ENCODE measurements around the gene CENPU. TPM values are rescaled to one million over a fixed set of nuclear protein-coding genes. Genes with fewer than 3 reads are reported as not detected.

CENPU gene
- total and polyA plus RNA-seq, 2 of the 13 experiments (the other 11 are each of a cell fraction or from before 2014, with no cell fraction given): 11.7 to 35.8 TPM

- H4K20me1 ChIP-seq (ENCODE audit: insufficient read depth, low read length): no peaks in the 10 kb centered on the region
- intact Hi-C loops (cut with micrococcal nuclease; ENCODE audit: unreplicated experiment): no loop called here
- no peak overlapping the region for H3K27ac ChIP-seq (ENCODE audit: extremely low read length, insufficient read depth, low read length)
- CTCF ChIA-PET (ENCODE audit: low intra/inter-chr PET ratio, low total read pairs): no interaction called here
- DNase-seq (ENCODE audit: low spot score) (no peak), FAIRE-seq (no peak), ATAC-seq (no peak)
- BruUV-seq (replicated peaks): no TSS peak
- no peaks in the 10 kb centered on the region for H3K4me1 ChIP-seq (ENCODE audit: insufficient read depth, low read length)
- in situ Hi-C loops (cut with HindIII; ENCODE audit: extremely low pct_ligation_motif_present, low pct_unique_long_range_greater_than_20kb): no loop called here
- no peak overlapping the region for H3K4me2 ChIP-seq (ENCODE audit: low read depth, low read length)
- TF ChIP-seq ZNF101 (CRISPR knock-in tag; IDR thresholded peaks at IDR 0.05; ENCODE audit: borderline replicate concordance, low read depth) (no peak), TBX2 (CRISPR knock-in tag; IDR thresholded peaks at IDR 0.05; ENCODE audit: borderline replicate concordance) (no peak), TFDP1 (CRISPR knock-in tag; IDR thresholded peaks at IDR 0.05; ENCODE audit: borderline replicate concordance) (no peak), ZNF879 (CRISPR knock-in tag; IDR thresholded peaks at IDR 0.05) (no peak), ZNF256 (CRISPR knock-in tag; conservative IDR thresholded peaks at IDR 0.05) (no peak), ARHGAP35 (CRISPR knock-in tag; IDR thresholded peaks at IDR 0.05; ENCODE audit: borderline replicate concordance) (no peak), ZNF768 (CRISPR knock-in tag; IDR thresholded peaks at IDR 0.05) (no peak)
- H3K36me3 ChIP-seq (replicated peaks in 1 of 2; ENCODE audit: control insufficient read depth in 1 of 2, insufficient read depth in 2 of 2, low read length in 2 of 2): peaks cover 2 to 61% of the 10 kb centered on the region in 2 experiments
- H3K4me3 ChIP-seq (replicated peaks in 1 of 3; ENCODE audit: insufficient read depth in 1 of 3, low read depth in 2 of 3, low read length in 3 of 3): no peak overlapping the region
- no peaks in the 10 kb centered on the region for H3K27me3 ChIP-seq (ENCODE audit: control insufficient read depth in 1 of 2, insufficient read depth in 2 of 2, low read length in 2 of 2)
- POLR2A ChIA-PET: interaction anchor here (0.8 kb wide), 1 partner anchor 13 kb away, joined by 3 read pairs; no protein-coding TSS in a partner anchor
- H3K79me2 ChIP-seq (ENCODE audit: insufficient read depth, low read length): peaks cover 12% of the 10 kb centered on the region
- no peaks in the 10 kb centered on the region for H3K9me3 ChIP-seq (ENCODE audit: low read length)
- no peak overlapping the region for H2AFZ ChIP-seq (ENCODE audit: low read length)
- no peak overlapping the region for H3K9ac ChIP-seq (ENCODE audit: insufficient read depth, low read depth, low read length)
Measured at GRCh38 chr4:184721254-184721653, 12.6 kb downstream of the CENPU start.

- no peak overlapping the region for H3K4me2 ChIP-seq (ENCODE audit: low read depth, low read length)
- ChIA-PET POLR2A (no interaction called here), CTCF (ENCODE audit: low intra/inter-chr PET ratio, low total read pairs) (no interaction called here)
- no peak overlapping the region for H2AFZ ChIP-seq (ENCODE audit: low read length)
- in situ Hi-C loops (cut with HindIII; ENCODE audit: extremely low pct_ligation_motif_present, low pct_unique_long_range_greater_than_20kb): no loop called here
- no peaks in the 10 kb centered on the region for H3K9me3 ChIP-seq (ENCODE audit: low read length)
- no TSS peak for BruUV-seq (replicated peaks)
- no peak overlapping the region for H3K4me3 ChIP-seq (replicated peaks in 1 of 3; ENCODE audit: insufficient read depth in 1 of 3, low read depth in 2 of 3, low read length in 3 of 3)
- 100% methylated on average over 2 of the region's 3 CpGs for WGBS (ENCODE audit: low lambda C conversion rate)
- H3K27ac ChIP-seq (ENCODE audit: extremely low read length, insufficient read depth, low read length): no peak overlapping the region
- H3K79me2 ChIP-seq (ENCODE audit: insufficient read depth, low read length): peaks cover 10% of the 10 kb centered on the region
- no peaks in the 10 kb centered on the region for H4K20me1 ChIP-seq (ENCODE audit: insufficient read depth, low read length)
- TF ChIP-seq RBFOX2 (IDR thresholded peaks at IDR 0.05; ENCODE audit: low read depth, low read length): no peak
- TF ChIP-seq XRCC5 (optimal IDR thresholded peaks at IDR 0.05; ENCODE audit: low read length): no peak
- TF ChIP-seq RELA (CRISPR knock-in tag; IDR thresholded peaks at IDR 0.05): no peak
- TF ChIP-seq STAT5B (CRISPR knock-in tag; IDR thresholded peaks at IDR 0.05): no peak
- no peak for TF ChIP-seq HOXA7 (CRISPR knock-in tag; IDR thresholded peaks at IDR 0.05)
- TF ChIP-seq ZNF75D (CRISPR knock-in tag; IDR thresholded peaks at IDR 0.05; ENCODE audit: borderline replicate concordance): no peak
- no peak for TF ChIP-seq DMAP1 (CRISPR knock-in tag; IDR thresholded peaks at IDR 0.05)
- TF ChIP-seq TFDP1 (CRISPR knock-in tag; IDR thresholded peaks at IDR 0.05; ENCODE audit: borderline replicate concordance): no peak
- no peak for TF ChIP-seq SOX5 (CRISPR knock-in tag; IDR thresholded peaks at IDR 0.05; ENCODE audit: borderline replicate concordance)
- TF ChIP-seq MAFF (IDR thresholded peaks at IDR 0.05; ENCODE audit: low read depth, low read length): no peak
- no peak for TF ChIP-seq HIC2 (CRISPR knock-in tag; IDR thresholded peaks at IDR 0.05; ENCODE audit: low read depth)
- no peak overlapping the region for H3K9ac ChIP-seq (ENCODE audit: insufficient read depth, low read depth, low read length)
- DNase-seq (ENCODE audit: low spot score): no peak
- ATAC-seq: no peak; the same call in 2 of the 3 replicates
- H3K27me3 ChIP-seq (ENCODE audit: control insufficient read depth in 1 of 2, insufficient read depth in 2 of 2, low read length in 2 of 2): no peaks in the 10 kb centered on the region
- no peaks in the 10 kb centered on the region for H3K4me1 ChIP-seq (ENCODE audit: insufficient read depth, low read length)
- intact Hi-C loops (cut with micrococcal nuclease; ENCODE audit: unreplicated experiment): no loop called here
- peaks cover 3 to 56% of the 10 kb centered on the region in 2 experiments for H3K36me3 ChIP-seq (replicated peaks in 1 of 2; ENCODE audit: control insufficient read depth in 1 of 2, insufficient read depth in 2 of 2, low read length in 2 of 2)
- FAIRE-seq: no peak
Measured at GRCh38 chr4:184719407-184719806, 14.5 kb downstream of the CENPU start.
